GM10847 (cell line): ENCODE measurements around the gene MOSPD2.

Experiments
- POLR2A ChIP-seq: IDR thresholded peaks from 2 replicates; pipeline ENCODE4 v1.6.1; 2011; ENCODE audit not compliant: insufficient read length; ENCODE audit errors: extremely low read depth

The MOSPD2 gene

GRCh38 chrX:14872851-14873675 lies at the start of gene MOSPD2, which contains the start of gene FANCB:
Gene MOSPD2, plus strand, starts transcription at chrX:14873421. Its CDS starts 108 bp downstream, at chrX:14873529.
Gene FANCB, minus strand, starts transcription at chrX:14873069. Its CDS starts 7,559 bp downstream, at chrX:14865510.
- peak; percentile 35 for TF ChIP-seq POLR2A

GRCh38 chrX:14825851-14826250 lies 47.4 kb upstream of the MOSPD2 start:
- TF ChIP-seq POLR2A, result no peak

GRCh38 chrX:14826319-14826718 lies 46.9 kb upstream of the MOSPD2 start:
- no peak for TF ChIP-seq POLR2A

DNA sequence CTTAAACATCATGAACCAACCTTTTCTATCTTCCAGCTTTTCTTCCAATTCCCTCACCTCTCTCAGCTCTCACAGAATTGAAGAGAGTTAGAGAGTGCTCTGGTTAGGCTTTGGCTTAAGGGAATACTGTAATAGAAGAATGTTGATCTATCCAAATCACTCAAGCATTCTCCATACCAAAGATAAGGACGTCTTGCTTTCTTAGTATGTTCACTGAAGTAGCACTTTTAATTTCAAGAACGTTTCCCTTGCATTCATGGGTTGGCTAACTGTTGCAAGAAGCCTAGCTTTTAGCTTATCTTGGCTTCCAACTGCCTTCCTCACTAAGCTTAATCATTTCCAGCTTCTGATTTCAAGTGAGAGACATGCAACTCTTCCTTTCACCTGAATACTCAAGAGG lies 43.6 kb upstream of the MOSPD2 start:
- TF ChIP-seq POLR2A, result no peak

DNA sequence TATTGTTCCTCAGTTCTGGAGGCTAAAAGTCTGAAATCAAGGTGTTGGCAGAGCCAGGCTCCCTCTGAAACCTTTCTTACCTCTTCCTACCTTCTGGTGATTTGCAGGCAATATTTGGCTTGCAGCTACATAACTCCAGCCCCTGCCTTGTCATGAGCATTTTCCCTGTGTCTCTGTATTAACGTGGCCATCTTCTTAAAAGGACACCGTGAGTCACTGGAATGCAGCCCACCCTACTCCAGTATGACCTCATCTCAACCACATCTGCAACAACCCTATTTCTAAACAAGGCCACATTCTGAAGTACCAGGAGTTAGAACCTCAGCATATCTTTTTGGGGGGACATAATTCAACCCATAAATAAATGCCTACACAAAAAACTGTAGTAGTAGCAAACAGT lies 41.1 kb upstream of the MOSPD2 start:
- no peak for TF ChIP-seq POLR2A

DNA sequence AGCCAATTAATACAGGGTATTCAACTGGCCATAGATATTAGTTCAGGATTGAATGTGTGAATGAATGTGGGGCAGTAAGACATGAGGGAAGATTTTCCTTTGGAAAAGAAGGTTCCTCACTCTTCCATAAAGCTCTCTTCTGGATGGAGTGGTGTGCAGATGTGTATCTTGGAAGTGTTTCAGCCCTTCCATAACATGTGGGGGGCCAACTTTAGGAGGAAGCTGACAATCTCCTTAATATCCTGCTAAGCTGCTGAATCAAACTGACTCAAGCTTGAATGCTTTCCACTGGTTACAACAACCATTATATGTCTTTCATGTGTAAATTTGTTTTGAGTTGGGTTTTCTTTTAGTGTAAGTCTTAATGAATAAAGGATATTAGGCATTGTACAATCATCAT lies 40.6 kb upstream of the MOSPD2 start:
- no peak for TF ChIP-seq POLR2A

DNA sequence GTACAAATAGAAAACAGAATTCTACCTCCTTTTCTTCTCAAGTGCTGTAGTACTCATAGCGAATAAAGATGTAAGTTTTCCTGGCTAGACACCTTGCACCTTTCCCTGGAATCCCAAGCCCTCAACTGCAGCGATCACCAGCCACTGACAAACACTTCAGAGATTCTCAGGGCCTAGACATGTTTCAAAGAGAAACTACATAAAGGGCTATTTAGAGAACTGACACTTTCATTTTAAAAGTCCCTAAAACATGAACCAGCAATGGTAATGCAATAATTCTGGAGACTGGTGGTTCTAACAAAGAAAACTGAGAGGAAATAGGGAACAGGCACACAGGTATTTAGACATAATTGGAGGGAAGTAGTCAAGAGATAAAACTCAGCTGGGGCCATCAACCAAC lies 36.1 kb upstream of the MOSPD2 start:
- no peak for TF ChIP-seq POLR2A

GRCh38 chrX:14843666-14844065 lies 29.6 kb upstream of the MOSPD2 start:
- TF ChIP-seq POLR2A, result no peak

DNA sequence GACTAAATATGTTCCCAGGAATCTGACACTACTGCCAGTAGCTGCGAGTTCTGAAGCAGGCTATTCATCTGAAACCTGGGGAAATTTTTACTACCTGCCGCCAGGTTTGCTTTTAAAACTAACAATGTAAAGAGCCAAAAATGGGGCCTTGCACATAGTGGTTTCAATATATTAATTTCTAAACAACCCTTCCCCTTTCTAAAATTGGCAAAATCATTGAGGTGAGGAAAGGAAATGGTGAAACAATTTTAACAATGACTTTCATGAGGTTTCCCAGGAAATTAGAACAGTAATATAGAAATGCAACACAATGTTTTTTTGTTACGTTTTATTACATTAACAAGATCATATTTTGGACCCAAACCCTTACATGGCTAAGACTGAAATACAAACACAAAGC lies 21.7 kb upstream of the MOSPD2 start:
- TF ChIP-seq POLR2A, result no peak

- no peak for TF ChIP-seq POLR2A
These were observed 8.6 kb upstream of the MOSPD2 start for GRCh38 chrX:14864631-14865030.

DNA sequence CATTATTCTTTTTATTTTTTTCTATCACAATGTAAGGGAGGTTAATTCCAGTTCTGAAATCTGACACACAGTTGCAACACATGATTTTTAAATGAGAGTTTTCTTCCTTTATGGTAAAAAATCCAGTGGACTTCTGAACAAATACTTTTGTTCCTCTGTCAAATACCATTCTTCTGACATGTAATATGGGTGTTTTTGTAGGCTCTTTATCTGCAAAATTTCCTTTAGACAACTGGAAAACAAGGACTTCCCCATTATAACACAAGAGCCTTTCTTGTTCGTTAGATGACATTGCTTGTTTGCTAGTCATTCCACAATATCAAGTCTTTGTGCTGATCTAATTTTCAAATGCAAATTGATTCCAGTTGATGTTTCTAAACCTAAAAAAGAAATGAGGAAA lies 8.0 kb upstream of the MOSPD2 start:
- no peak for TF ChIP-seq POLR2A

DNA sequence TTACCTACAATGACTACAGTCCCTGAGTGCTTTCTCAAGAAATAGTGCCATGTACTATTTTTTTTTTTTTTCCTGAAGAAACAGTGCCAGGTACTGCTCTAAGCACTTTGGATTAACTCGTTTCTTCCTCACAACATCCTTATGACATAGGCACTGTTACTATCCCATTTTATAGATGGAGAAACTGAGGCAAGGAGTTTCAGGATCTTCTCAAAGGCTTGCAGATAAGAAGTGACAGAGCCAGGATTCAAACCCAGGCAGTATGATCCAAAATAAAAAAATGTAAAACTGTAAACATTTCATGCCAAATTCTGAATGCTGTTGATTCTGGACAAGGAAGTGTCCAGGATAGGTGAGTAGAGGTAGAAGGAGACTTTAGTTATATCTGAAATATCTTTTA lies 1.5 kb upstream of the MOSPD2 start:
- TF ChIP-seq POLR2A, result no peak

DNA sequence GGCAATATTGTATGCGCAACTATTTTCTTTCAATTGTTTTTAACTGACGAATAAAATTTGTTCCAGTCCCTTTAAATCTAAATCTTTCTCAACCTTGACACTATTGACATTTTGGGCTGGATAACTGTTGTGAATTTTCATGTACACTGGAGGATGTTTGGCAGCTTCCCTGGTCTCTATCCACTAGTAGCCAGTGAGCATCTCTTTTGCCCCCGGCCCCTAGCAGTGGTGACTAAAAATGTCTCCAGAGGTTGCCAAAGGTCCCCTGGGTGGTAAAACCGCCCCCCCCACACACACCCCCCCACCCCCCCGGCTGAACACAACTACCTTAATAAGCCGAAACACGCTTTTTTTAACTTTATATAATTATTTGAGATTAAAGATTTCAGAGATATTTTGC lies 866 bp upstream of the MOSPD2 start:
- TF ChIP-seq POLR2A, result no peak

GRCh38 chrX:14873676-14874049 lies 442 bp downstream of the MOSPD2 start:
- no peak for TF ChIP-seq POLR2A

GRCh38 chrX:14875624-14876023 lies 2.4 kb downstream of the MOSPD2 start:
- no peak for TF ChIP-seq POLR2A

DNA sequence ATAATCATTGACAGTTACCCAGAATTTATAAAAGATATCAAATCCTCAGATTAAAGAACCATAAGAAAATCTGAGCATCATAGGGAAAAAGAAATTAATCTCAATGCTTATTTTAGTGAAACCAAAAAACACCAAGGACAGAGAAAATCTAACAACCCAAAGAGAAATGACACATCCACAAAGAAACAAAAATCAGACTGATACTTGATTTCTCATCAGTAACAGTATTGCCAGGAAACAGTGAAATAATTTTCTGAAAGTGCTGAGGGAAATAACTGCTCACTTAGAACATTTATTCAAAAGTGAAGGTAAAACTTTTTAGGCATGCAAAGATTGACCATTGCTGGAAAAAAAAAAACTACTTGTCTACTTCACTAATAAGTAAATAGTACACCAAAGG lies 10.6 kb downstream of the MOSPD2 start:
- TF ChIP-seq POLR2A, result no peak

GRCh38 chrX:14884714-14885113 lies 11.5 kb downstream of the MOSPD2 start:
- no peak for TF ChIP-seq POLR2A
